GM19351 (cell line): ENCODE measurements around the gene NID1.
"Not testable (repeated sequence)": the region's sequence is repeated elsewhere in the genome, so short reads cannot be mapped to it uniquely, and the experiment has no call there.

Experiments
- ATAC-seq: cut with Tn5 transposase; IDR thresholded peaks from one replicate; pipeline ENCODE4 v1.9.1; 2021; ENCODE audit warnings: mild to moderate bottlenecking, moderate library complexity; ENCODE audit not compliant: unreplicated experiment

NID1 gene

GRCh38 chr1:236095705-236096520 is 31.0 kb upstream of the NID1 start:
- ATAC-seq: no peak

GRCh38 chr1:236092899-236093298 is 28.0 kb upstream of the NID1 start:
- no peak for ATAC-seq

- ATAC-seq: no peak
These were observed 27.0 kb upstream of the NID1 start for GRCh38 chr1:236091933-236092318.

- no peak for ATAC-seq
These were observed 25.9 kb upstream of the NID1 start for GRCh38 chr1:236090741-236091147.

DNA sequence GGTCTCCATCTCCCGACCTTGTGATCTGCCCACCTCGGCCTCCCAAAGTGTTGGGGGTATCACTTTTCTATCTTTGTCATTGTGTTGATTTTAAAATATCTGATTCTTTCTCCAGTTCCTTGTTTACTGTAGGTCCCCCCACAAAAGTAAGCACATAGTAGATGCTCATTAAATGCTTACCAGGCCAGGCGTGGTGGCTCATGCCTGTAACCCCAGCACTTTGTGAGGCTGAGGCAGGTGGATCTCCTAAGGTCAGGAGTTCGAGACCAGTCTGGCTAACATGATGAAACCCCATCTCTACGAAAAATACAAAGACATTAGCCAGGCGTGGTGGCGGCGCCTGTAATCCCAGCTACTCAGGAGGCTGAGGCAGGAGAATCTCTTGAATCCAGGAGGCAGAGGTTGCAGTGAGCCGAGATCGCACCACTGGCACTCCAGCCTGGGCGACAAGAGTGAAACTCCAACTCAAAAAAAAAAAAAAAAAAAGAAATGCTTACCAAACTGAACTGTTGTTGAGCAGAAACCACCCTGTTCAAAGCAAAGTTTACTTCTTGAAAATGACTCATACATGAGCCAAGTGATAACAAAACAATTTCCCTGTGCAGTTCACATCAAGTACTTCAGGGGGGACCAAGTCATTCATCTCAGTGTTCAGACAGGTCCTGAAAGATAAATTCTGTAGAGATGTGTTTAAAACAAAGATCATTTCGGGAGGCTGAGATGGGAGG is 24.3 kb upstream of the NID1 start:
- no peak for ATAC-seq

DNA sequence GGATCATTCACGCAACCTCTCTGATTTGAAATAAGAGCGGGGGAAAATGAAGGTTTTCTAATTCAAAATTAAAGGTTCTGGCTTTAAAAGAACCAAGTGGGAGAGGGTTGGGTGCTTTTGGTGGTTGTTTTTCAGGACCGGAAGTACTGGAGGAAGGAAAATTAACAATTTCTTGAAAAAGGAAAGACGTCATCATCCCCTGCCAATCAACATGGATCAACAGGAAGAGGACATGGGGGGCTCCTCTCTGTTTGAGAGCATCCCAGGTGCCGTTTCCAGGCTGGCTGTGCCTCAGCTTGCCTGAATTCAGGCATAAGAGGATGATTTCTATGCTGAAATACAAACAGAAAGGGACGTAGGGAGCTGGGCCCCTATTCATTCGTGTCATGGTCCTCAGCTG is 21.6 kb upstream of the NID1 start:
- ATAC-seq: no peak

- ATAC-seq: no peak
These were observed 20.8 kb upstream of the NID1 start for GRCh38 chr1:236085545-236086159.

DNA sequence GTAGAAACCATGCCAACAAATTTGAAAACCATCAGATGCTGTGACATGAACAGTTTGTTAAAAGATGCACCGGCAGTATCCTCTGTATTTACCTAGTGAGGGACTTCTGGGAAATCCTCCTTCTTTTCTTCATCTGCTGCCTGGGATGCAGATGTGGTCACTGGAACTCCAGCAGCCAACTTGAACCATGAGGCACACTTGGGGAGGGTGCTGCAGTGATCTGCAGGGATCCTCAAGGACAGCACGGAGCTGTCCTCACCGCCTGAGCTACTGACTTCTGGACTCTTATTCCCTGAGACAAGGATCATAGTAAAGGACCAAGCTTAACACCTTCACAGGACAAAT is 19.5 kb upstream of the NID1 start:
- ATAC-seq: no peak

GRCh38 chr1:236083650-236084385 is 18.9 kb upstream of the NID1 start:
- ATAC-seq: no peak

DNA sequence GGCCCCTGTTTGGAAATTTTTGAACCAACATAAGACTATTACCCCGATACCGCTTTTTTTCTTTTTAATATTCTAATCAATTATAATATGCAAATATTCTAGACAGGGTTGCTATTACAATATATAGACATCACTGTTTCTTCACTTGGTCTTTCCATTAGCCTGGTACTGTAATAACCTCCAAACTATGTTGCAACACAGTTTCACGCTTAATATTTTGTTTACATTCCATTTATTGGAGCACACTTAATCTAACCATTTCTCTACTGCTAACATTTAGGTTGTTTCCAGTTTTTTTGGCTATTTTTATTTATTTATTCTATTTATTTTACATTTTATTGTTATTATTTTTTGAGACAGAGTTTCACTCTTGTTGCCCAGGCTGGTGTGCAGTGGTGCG is 17.6 kb upstream of the NID1 start:
- no peak for ATAC-seq

DNA sequence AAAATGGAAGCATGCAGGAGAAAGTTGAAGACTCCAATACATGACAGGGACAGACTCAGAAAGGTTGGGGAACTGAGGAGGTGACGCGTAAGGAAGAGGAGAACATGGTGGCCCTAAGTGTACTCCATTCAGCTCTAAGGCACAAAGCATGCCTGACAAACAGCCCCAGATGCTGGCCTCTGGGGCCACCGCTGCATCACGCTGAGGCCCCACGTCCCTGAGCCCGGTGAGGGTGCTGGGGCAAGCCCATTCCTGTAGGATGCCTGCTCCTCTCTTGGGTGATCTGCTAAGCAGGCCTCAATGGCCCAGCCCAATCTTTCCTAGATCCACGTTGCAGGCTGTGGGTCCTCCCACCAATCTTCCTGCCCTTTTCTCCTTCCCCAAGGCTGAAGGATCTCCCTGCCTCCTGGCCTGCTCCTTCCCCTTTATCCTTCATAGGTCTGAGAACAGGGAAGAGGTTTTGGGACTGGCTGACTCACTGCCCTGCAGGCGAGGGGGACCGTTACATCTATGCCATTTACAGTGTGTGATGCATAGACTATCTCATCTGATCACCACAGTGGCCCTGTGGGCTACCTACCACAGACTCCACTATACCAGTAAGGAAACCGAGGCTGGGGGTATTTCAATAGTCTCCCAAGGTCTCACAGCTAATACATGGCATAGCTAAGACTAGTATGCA is 16.8 kb upstream of the NID1 start:
- no peak for ATAC-seq

GRCh38 chr1:236079703-236080102 is 14.8 kb upstream of the NID1 start:
- no peak for ATAC-seq

GRCh38 chr1:236078993-236079392 is 14.1 kb upstream of the NID1 start:
- no peak for ATAC-seq

DNA sequence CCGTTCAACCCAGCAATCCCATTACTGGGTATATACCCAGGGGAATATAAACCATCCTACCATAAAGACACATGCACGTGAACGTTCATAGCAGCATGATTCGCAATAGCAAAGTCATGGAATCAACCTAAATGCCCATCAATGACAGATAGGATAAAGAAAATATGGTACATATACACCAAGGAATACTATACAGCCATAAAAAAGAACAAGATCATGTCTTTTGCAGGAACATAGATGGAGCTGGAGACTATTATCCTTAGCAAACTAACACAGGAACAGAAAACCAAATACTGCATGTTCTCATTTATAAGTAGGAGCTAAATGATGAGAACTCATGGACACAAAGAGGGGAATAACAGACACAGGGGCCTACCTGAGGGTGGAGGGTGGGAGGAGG is 13.2 kb upstream of the NID1 start:
- not testable (repeated sequence) for ATAC-seq

- no peak for ATAC-seq
These were observed 11.0 kb upstream of the NID1 start for GRCh38 chr1:236075848-236076247.

- no peak for ATAC-seq
These were observed 8.5 kb upstream of the NID1 start for GRCh38 chr1:236073307-236073897.

- ATAC-seq: no peak
These were observed 7.1 kb upstream of the NID1 start for GRCh38 chr1:236072001-236072400.

- ATAC-seq: no peak
These were observed 5.9 kb upstream of the NID1 start for GRCh38 chr1:236070753-236071152.

DNA sequence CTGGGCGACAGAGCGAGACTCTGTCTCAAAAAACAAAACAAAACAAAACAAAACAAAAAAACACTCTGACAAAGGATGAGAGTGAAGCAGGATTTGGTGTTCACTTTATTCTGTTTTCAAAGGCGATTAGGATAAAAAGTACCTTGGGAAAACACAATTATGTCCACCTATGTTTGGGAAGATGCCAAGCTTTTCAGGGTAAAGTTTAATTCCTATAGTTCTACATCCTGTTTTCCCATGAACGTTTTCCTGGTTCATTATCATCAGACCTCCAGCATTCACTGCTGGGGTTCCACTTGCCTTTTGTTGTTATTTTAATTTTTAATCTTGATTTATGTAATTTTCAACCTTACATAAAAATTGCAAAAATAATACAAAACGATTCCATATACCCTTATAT is 4.9 kb upstream of the NID1 start:
- ATAC-seq: no peak

- ATAC-seq: no peak
These were observed 3.1 kb upstream of the NID1 start for GRCh38 chr1:236067854-236068454.
